Measurements from ENCODE around the gene FAM184A.

FAM184A gene

GRCh38 chr6:119040229-119040628, 38.2 kb downstream of the FAM184A start:
- H3K4ac ChIP-seq (ENCODE audit: low read length): no peak overlapping the region
- no peak overlapping the region for H3K4me2 ChIP-seq (ENCODE audit: insufficient read depth, low read length, poor library complexity, severe bottlenecking)
- H2BK12ac ChIP-seq (ENCODE audit: low read length): no peak overlapping the region
- H3K36me3 ChIP-seq (replicated peaks in 1 of 2; ENCODE audit: control insufficient read depth in 2 of 2, insufficient read depth in 2 of 2, low read length in 2 of 2): no peaks in the 10 kb centered on the region
- no peak overlapping the region for H2BK120ac ChIP-seq (ENCODE audit: low read depth, low read length)
- peaks cover 0 to 8% of the 10 kb centered on the region in 2 donors for H3K9me3 ChIP-seq (replicated peaks in 1 of 2; ENCODE audit: control insufficient read depth in 2 of 2, insufficient read depth in 1 of 2, low read depth in 1 of 2, low read length in 2 of 2)
- no peak overlapping the region for H2AK5ac ChIP-seq (ENCODE audit: low read depth, low read length)
- H3K4me3 ChIP-seq (ENCODE audit: low read length in 2 of 2): no peak overlapping the region
- no peak overlapping the region for H3K18ac ChIP-seq (ENCODE audit: low read length)
- DNase-seq (ENCODE audit: low spot score): no peak
- no peak overlapping the region for H4K91ac ChIP-seq (ENCODE audit: low read depth, low read length, poor library complexity)
- H3K27ac ChIP-seq (replicated peaks; ENCODE audit: low read length): no peak overlapping the region
- no peak overlapping the region for H3K23ac ChIP-seq (ENCODE audit: low read depth, low read length, poor library complexity)
- H3K14ac ChIP-seq (ENCODE audit: low read length): no peak overlapping the region
- H2BK5ac ChIP-seq (ENCODE audit: low read length): no peak overlapping the region
- H3K4me1 ChIP-seq (ENCODE audit: control insufficient read depth in 2 of 2, insufficient read depth in 1 of 2, low read depth in 1 of 2, low read length in 2 of 2): peaks cover 3 to 9% of the 10 kb centered on the region in 2 donors
- no peaks in the 10 kb centered on the region for H3K79me1 ChIP-seq (ENCODE audit: low read depth, low read length)
- no peak overlapping the region for H2AFZ ChIP-seq (ENCODE audit: low read length)
- H2BK15ac ChIP-seq (ENCODE audit: low read length): no peak overlapping the region
- H3K27me3 ChIP-seq (ENCODE audit: control insufficient read depth in 3 of 3, insufficient read depth in 3 of 3, low read depth in 1 of 3, low read length in 3 of 3): no peaks in the 10 kb centered on the region
- H4K8ac ChIP-seq (ENCODE audit: low read depth, low read length): no peak overlapping the region
- H3K9ac ChIP-seq (ENCODE audit: low read depth, low read length, poor library complexity): no peak overlapping the region
- no CpG with 5 or more reads among the region's 8 CpGs for WGBS, 2 donors (ENCODE audit: extremely low coverage in 2 of 2, insufficient read length in 2 of 2, insufficient replicate concordance in 1 of 2)

DNA sequence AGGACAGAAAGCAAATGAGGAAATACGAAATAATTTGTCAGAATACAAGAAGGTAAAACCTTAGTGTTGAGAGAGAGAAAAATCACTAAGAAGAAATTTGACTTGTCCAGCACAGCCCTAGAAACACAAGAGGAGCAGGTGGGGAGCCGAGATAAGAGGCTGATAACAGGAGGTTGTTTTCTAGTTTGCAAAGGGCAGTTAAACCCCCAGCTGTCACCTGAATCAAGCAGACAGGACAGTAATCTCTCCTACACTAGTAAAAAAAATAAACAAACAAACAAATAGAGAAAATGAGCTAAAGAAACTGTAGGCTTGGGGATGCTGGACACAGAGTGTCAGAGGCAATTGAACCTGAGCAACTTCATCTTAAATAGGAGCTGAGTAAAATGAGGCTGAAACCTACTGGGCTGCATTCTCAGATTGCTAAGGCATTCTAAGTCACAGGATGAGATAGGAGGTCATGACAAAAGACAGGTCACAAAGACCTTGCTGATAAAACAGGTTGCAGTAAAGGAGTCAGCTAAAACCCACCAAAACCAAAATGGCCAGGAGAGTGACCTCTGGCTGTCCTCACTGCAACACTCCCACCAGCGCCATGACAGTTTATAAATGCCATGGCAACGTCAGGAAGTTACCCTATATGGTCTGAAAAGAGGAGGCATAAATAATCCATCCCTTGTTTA, 40.4 kb downstream of the FAM184A start:
- Histone ChIP-seq H3K14ac (ENCODE audit: low read length) (no peak overlapping the region), H3K27ac (replicated peaks; ENCODE audit: low read length) (no peak overlapping the region), H3K9me3 (replicated peaks in 1 of 2; ENCODE audit: control insufficient read depth in 2 of 2, insufficient read depth in 1 of 2, low read depth in 1 of 2, low read length in 2 of 2) (peaks cover 0 to 8% of the 10 kb centered on the region in 2 donors), H3K4me3 (ENCODE audit: low read length in 2 of 2) (no peak overlapping the region), H2BK12ac (ENCODE audit: low read length) (no peak overlapping the region), H2BK5ac (ENCODE audit: low read length) (no peak overlapping the region), H3K9ac (ENCODE audit: low read depth, low read length, poor library complexity) (no peak overlapping the region), H2AK5ac (ENCODE audit: low read depth, low read length) (no peak overlapping the region), H4K8ac (ENCODE audit: low read depth, low read length) (no peak overlapping the region), H4K91ac (ENCODE audit: low read depth, low read length, poor library complexity) (no peak overlapping the region), H3K27me3 (ENCODE audit: control insufficient read depth in 3 of 3, insufficient read depth in 3 of 3, low read depth in 1 of 3, low read length in 3 of 3) (no peaks in the 10 kb centered on the region), H3K4me1 (ENCODE audit: control insufficient read depth in 2 of 2, insufficient read depth in 1 of 2, low read depth in 1 of 2, low read length in 2 of 2) (peaks cover 3 to 16% of the 10 kb centered on the region in 2 donors), H3K4me2 (ENCODE audit: insufficient read depth, low read length, poor library complexity, severe bottlenecking) (no peak overlapping the region), H3K36me3 (replicated peaks in 1 of 2; ENCODE audit: control insufficient read depth in 2 of 2, insufficient read depth in 2 of 2, low read length in 2 of 2) (no peaks in the 10 kb centered on the region), H2AFZ (ENCODE audit: low read length) (no peak overlapping the region), H3K79me1 (ENCODE audit: low read depth, low read length) (no peaks in the 10 kb centered on the region), H2BK120ac (ENCODE audit: low read depth, low read length) (no peak overlapping the region), H2BK15ac (ENCODE audit: low read length) (no peak overlapping the region), H3K18ac (ENCODE audit: low read length) (no peak overlapping the region), H3K4ac (ENCODE audit: low read length) (no peak overlapping the region), H3K23ac (ENCODE audit: low read depth, low read length, poor library complexity) (no peak overlapping the region)
- WGBS, 2 donors (ENCODE audit: extremely low coverage in 2 of 2, insufficient read length in 2 of 2, insufficient replicate concordance in 1 of 2): no CpG with 5 or more reads among the region's 4 CpGs
- DNase-seq (ENCODE audit: low spot score): no peak

DNA sequence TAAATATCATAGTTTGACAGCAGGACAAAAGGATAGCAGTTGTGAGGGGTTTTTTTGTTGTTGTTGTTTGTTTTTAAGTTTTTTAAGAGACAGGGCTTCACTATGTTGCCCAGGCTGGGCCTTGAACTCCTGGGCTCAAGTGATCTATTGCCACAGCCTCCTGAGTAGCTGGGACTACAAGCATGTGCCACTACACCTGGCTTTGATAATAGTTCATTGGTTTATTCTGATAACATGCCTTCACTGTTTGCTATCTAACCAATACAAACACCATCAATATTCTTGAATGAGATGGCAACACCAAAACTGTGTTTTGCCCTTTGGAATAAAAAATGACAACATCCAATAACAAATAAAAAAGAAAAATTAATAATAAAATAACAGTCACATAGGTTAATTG, 41.2 kb downstream of the FAM184A start:
- Histone ChIP-seq H2BK120ac (ENCODE audit: low read depth, low read length) (no peak overlapping the region), H3K79me1 (ENCODE audit: low read depth, low read length) (no peaks in the 10 kb centered on the region), H3K27me3 (ENCODE audit: control insufficient read depth in 3 of 3, insufficient read depth in 3 of 3, low read depth in 1 of 3, low read length in 3 of 3) (no peaks in the 10 kb centered on the region), H3K27ac (replicated peaks; ENCODE audit: low read length) (no peak overlapping the region), H2BK12ac (ENCODE audit: low read length) (no peak overlapping the region), H2AK5ac (ENCODE audit: low read depth, low read length) (no peak overlapping the region), H3K14ac (ENCODE audit: low read length) (no peak overlapping the region), H2AFZ (ENCODE audit: low read length) (no peak overlapping the region), H3K4ac (ENCODE audit: low read length) (no peak overlapping the region), H3K36me3 (replicated peaks in 1 of 2; ENCODE audit: control insufficient read depth in 2 of 2, insufficient read depth in 2 of 2, low read length in 2 of 2) (no peaks in the 10 kb centered on the region), H3K4me1 (ENCODE audit: control insufficient read depth in 2 of 2, insufficient read depth in 1 of 2, low read depth in 1 of 2, low read length in 2 of 2) (peaks cover 3 to 16% of the 10 kb centered on the region in 2 donors), H3K4me3 (ENCODE audit: low read length in 2 of 2) (no peak overlapping the region), H3K9me3 (replicated peaks in 1 of 2; ENCODE audit: control insufficient read depth in 2 of 2, insufficient read depth in 1 of 2, low read depth in 1 of 2, low read length in 2 of 2) (peaks cover 0 to 3% of the 10 kb centered on the region in 2 donors), H2BK15ac (ENCODE audit: low read length) (no peak overlapping the region), H3K18ac (ENCODE audit: low read length) (no peak overlapping the region), H3K23ac (ENCODE audit: low read depth, low read length, poor library complexity) (no peak overlapping the region), H3K9ac (ENCODE audit: low read depth, low read length, poor library complexity) (no peak overlapping the region), H4K91ac (ENCODE audit: low read depth, low read length, poor library complexity) (no peak overlapping the region), H3K4me2 (ENCODE audit: insufficient read depth, low read length, poor library complexity, severe bottlenecking) (no peak overlapping the region), H2BK5ac (ENCODE audit: low read length) (no peak overlapping the region), H4K8ac (ENCODE audit: low read depth, low read length) (no peak overlapping the region)
- DNase-seq (ENCODE audit: low spot score): no peak

GRCh38 chr6:119036081-119036480, 42.4 kb downstream of the FAM184A start:
- no peak overlapping the region for H2BK15ac ChIP-seq (ENCODE audit: low read length)
- no peak overlapping the region for H3K4me3 ChIP-seq (ENCODE audit: low read length in 2 of 2)
- peaks cover 3 to 16% of the 10 kb centered on the region in 2 donors for H3K4me1 ChIP-seq (ENCODE audit: control insufficient read depth in 2 of 2, insufficient read depth in 1 of 2, low read depth in 1 of 2, low read length in 2 of 2)
- no peak overlapping the region for H3K27ac ChIP-seq (replicated peaks; ENCODE audit: low read length)
- H3K9me3 ChIP-seq (replicated peaks in 1 of 2; ENCODE audit: control insufficient read depth in 2 of 2, insufficient read depth in 1 of 2, low read depth in 1 of 2, low read length in 2 of 2): no peaks in the 10 kb centered on the region
- H3K14ac ChIP-seq (ENCODE audit: low read length): no peak overlapping the region
- H2AFZ ChIP-seq (ENCODE audit: low read length): no peak overlapping the region
- H3K4me2 ChIP-seq (ENCODE audit: insufficient read depth, low read length, poor library complexity, severe bottlenecking): no peak overlapping the region
- H3K4ac ChIP-seq (ENCODE audit: low read length): no peak overlapping the region
- no peak overlapping the region for H2BK120ac ChIP-seq (ENCODE audit: low read depth, low read length)
- DNase-seq (ENCODE audit: low spot score): no peak
- no peak overlapping the region for H3K9ac ChIP-seq (ENCODE audit: low read depth, low read length, poor library complexity)
- no peak overlapping the region for H4K91ac ChIP-seq (ENCODE audit: low read depth, low read length, poor library complexity)
- H3K36me3 ChIP-seq (replicated peaks in 1 of 2; ENCODE audit: control insufficient read depth in 2 of 2, insufficient read depth in 2 of 2, low read length in 2 of 2): no peaks in the 10 kb centered on the region
- WGBS, 2 donors (ENCODE audit: extremely low coverage in 2 of 2, insufficient read length in 2 of 2, insufficient replicate concordance in 1 of 2): no CpG with 5 or more reads among the region's 5 CpGs
- no peaks in the 10 kb centered on the region for H3K27me3 ChIP-seq (ENCODE audit: control insufficient read depth in 3 of 3, insufficient read depth in 3 of 3, low read depth in 1 of 3, low read length in 3 of 3)
- H2AK5ac ChIP-seq (ENCODE audit: low read depth, low read length): no peak overlapping the region
- H3K18ac ChIP-seq (ENCODE audit: low read length): no peak overlapping the region
- H2BK5ac ChIP-seq (ENCODE audit: low read length): no peak overlapping the region
- H3K79me1 ChIP-seq (ENCODE audit: low read depth, low read length): no peaks in the 10 kb centered on the region
- H2BK12ac ChIP-seq (ENCODE audit: low read length): no peak overlapping the region
- no peak overlapping the region for H4K8ac ChIP-seq (ENCODE audit: low read depth, low read length)
- H3K23ac ChIP-seq (ENCODE audit: low read depth, low read length, poor library complexity): no peak overlapping the region

Measured in neuronal stem cell (in vitro differentiated cells).